Measurements from ENCODE around the gene AACS.
A peak's percentile ranks its signal among the peaks of the same experiment; 100 is the strongest.

The AACS gene

GRCh38 chr12:125184213-125184967 lies 119.2 kb downstream of the AACS start:
- in situ Hi-C loops (cut with MboI; ENCODE audit: low sequenced_read_pairs, unreplicated experiment) = no loop called here
- no peak for TF ChIP-seq CTCF (IDR thresholded peaks at IDR 0.05; ENCODE audit: borderline replicate concordance, control extremely low read depth, extremely low read depth, insufficient read depth, missing control alignments)
- DNase-seq (ENCODE audit: low spot score) = no peak

GRCh38 chr12:125185311-125185739 lies 120.1 kb downstream of the AACS start:
- no peak for TF ChIP-seq CTCF (IDR thresholded peaks at IDR 0.05; ENCODE audit: borderline replicate concordance, control extremely low read depth, extremely low read depth, insufficient read depth, missing control alignments)
- in situ Hi-C loops (cut with MboI; ENCODE audit: low sequenced_read_pairs, unreplicated experiment) = no loop called here
- DNase-seq (ENCODE audit: low spot score) = no peak

GRCh38 chr12:125185740-125186470 lies 120.7 kb downstream of the AACS start, which contains the start of gene TMEM132B:
Gene TMEM132B, plus strand, starts transcription at chr12:125186386.
- in situ Hi-C loops (cut with MboI; ENCODE audit: low sequenced_read_pairs, unreplicated experiment) = no loop called here
- peak; percentile 27 for TF ChIP-seq CTCF (IDR thresholded peaks at IDR 0.05; ENCODE audit: borderline replicate concordance, control extremely low read depth, extremely low read depth, insufficient read depth, missing control alignments)
- peak; percentile 75 for DNase-seq (ENCODE audit: low spot score)

GRCh38 chr12:125186471-125187147 lies 121.4 kb downstream of the AACS start:
- no peak for DNase-seq (ENCODE audit: low spot score)
- in situ Hi-C loops (cut with MboI; ENCODE audit: low sequenced_read_pairs, unreplicated experiment) = no loop called here
- no peak for TF ChIP-seq CTCF (IDR thresholded peaks at IDR 0.05; ENCODE audit: borderline replicate concordance, control extremely low read depth, extremely low read depth, insufficient read depth, missing control alignments)

GRCh38 chr12:125187148-125187745 lies 122.0 kb downstream of the AACS start:
- no peak for DNase-seq (ENCODE audit: low spot score)
- in situ Hi-C loops (cut with MboI; ENCODE audit: low sequenced_read_pairs, unreplicated experiment) = no loop called here
- no peak for TF ChIP-seq CTCF (IDR thresholded peaks at IDR 0.05; ENCODE audit: borderline replicate concordance, control extremely low read depth, extremely low read depth, insufficient read depth, missing control alignments)
